Fibroblast of lung (primary cell): ENCODE results near the gene NTRK3.

Experiments
- EZH2 ChIP-seq: IDR thresholded peaks from 2 replicates; pipeline ENCODE4 v1.5.1; 2012; ENCODE audit warnings: low read length, control low read depth, mild to moderate bottlenecking; ENCODE audit errors: missing control alignments
- TF ChIP-seq, protein P1 (sequence below), 2 donors: IDR thresholded peaks in 1 of 2; conservative IDR thresholded peaks in 1 of 2; 1 replicate in 1 of 2; 2 replicates in 1 of 2; pipeline ENCODE4 v1.5.1; 2011 to 2012; ENCODE audit warnings: low read length in 2 of 2, control low read depth in 1 of 2, inconsistent platforms in 1 of 2, low read depth in 1 of 2, mild to moderate bottlenecking in 1 of 2

DNA sequence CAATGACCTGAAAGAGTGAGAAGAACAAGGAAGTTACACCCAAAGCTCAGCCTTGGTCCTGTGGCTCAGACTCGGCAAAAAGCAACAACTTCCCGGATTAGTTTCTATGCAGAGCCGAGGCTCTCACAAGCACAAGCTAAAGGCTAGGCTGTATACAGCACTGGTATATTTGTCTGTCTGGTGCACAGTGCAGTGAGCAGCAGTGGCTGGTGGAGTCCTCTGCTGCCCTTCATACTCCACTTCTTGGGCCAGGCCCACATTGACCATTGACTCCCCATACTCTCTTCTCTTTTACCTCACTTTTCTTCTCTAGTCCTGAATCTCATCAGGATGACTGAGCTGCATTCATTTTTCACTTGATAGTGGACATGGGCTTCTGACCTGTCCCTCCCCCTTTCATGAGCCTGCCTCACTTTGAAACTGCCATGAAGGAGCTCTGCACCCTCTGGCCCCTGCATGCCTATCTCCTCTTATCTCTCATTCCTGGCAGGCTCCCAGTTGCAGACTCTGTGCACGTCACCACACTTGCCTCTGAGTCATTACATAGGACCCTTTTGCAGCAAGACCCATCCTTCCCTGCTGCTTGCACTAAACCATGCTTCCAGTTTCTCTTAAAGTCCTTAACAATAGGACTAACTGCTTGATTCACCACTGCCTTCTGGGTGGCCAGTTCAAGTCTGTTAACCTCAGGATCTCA, 379.3 kb downstream of the NTRK3 start:
- TF ChIP-seq, protein P1, sequence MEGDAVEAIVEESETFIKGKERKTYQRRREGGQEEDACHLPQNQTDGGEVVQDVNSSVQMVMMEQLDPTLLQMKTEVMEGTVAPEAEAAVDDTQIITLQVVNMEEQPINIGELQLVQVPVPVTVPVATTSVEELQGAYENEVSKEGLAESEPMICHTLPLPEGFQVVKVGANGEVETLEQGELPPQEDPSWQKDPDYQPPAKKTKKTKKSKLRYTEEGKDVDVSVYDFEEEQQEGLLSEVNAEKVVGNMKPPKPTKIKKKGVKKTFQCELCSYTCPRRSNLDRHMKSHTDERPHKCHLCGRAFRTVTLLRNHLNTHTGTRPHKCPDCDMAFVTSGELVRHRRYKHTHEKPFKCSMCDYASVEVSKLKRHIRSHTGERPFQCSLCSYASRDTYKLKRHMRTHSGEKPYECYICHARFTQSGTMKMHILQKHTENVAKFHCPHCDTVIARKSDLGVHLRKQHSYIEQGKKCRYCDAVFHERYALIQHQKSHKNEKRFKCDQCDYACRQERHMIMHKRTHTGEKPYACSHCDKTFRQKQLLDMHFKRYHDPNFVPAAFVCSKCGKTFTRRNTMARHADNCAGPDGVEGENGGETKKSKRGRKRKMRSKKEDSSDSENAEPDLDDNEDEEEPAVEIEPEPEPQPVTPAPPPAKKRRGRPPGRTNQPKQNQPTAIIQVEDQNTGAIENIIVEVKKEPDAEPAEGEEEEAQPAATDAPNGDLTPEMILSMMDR (conservative IDR thresholded peaks at IDR 0.05 in 1 of 2, IDR thresholded peaks at IDR 0.05 in 1 of 2; ENCODE audit: low read depth in 1 of 2, low read length in 2 of 2) = no peak
- no peak for TF ChIP-seq EZH2
